ENCODE results near the gene ZNF709. TPM values are rescaled to one million over a fixed set of nuclear protein-coding genes. Genes with fewer than 3 reads are reported as not detected.

ZNF709 gene
- 2.5 and 2.6 TPM in 2 replicates for total RNA-seq

GRCh38 chr19:12484371-12485051 is at the start of gene ZNF709:
Gene ZNF709 (minus strand): TSS chr19:12484816. CDS start chr19:12484657, 159 bp downstream.

GRCh38 chr19:12440541-12441316 is 43.9 kb downstream of the ZNF709 start, which contains the start of gene ZNF443:
Gene ZNF443 (minus strand): TSS chr19:12441021. CDS start chr19:12440914, 107 bp downstream.

Other genes starting within 250 kb of the ZNF709 start
- 10.7 and 14.2 TPM in 2 replicates for gene ZNF44, start 189.9 kb downstream of the ZNF709 start, total RNA-seq
- 4.1 and 4.6 TPM in 2 replicates for gene ZNF563, start 151.2 kb downstream of the ZNF709 start, total RNA-seq
- 6.5 and 10.5 TPM in 2 replicates for gene ZNF442, start 119.1 kb downstream of the ZNF709 start, total RNA-seq
- 2.5 and 4.0 TPM in 2 replicates for gene ZNF799, start 83.5 kb downstream of the ZNF709 start, total RNA-seq
- gene ZNF443, start 43.8 kb downstream of the ZNF709 start, total RNA-seq = 1.8 and 2.5 TPM in 2 replicates
- gene ZNF564, start 66.7 kb upstream of the ZNF709 start, total RNA-seq = 7.9 and 9.3 TPM in 2 replicates
- 5.3 and 7.5 TPM in 2 replicates for gene ZNF490, start 126.0 kb upstream of the ZNF709 start, total RNA-seq
- 14.7 and 17.7 TPM in 2 replicates for gene ZNF791, start 126.1 kb upstream of the ZNF709 start, total RNA-seq
- gene MAN2B1, start 181.9 kb upstream of the ZNF709 start, total RNA-seq = 26.0 and 31.8 TPM in 2 replicates
- gene WDR83, start 182.0 kb upstream of the ZNF709 start, total RNA-seq = 8.5 and 11.5 TPM in 2 replicates
- gene DHPS, start 197.1 kb upstream of the ZNF709 start, total RNA-seq = 47.2 and 63.5 TPM in 2 replicates
- not detected in 2 replicates for gene GNG14, start 203.2 kb upstream of the ZNF709 start, total RNA-seq
- gene FBXW9, start 211.8 kb upstream of the ZNF709 start, total RNA-seq = 3.6 and 3.8 TPM in 2 replicates
- 27.7 and 34.1 TPM in 2 replicates for gene TNPO2, start 239.1 kb upstream of the ZNF709 start, total RNA-seq
- 135 and 166 TPM in 2 replicates for gene TRIR, start 249.9 kb upstream of the ZNF709 start, total RNA-seq

All from aortic smooth muscle cell (primary cell).